ENCODE measurements around the gene PRKCB.
"Not testable (repeated sequence)": the region's sequence is repeated elsewhere in the genome, so short reads cannot be mapped to it uniquely, and the experiment has no call there.

Gene PRKCB

DNA sequence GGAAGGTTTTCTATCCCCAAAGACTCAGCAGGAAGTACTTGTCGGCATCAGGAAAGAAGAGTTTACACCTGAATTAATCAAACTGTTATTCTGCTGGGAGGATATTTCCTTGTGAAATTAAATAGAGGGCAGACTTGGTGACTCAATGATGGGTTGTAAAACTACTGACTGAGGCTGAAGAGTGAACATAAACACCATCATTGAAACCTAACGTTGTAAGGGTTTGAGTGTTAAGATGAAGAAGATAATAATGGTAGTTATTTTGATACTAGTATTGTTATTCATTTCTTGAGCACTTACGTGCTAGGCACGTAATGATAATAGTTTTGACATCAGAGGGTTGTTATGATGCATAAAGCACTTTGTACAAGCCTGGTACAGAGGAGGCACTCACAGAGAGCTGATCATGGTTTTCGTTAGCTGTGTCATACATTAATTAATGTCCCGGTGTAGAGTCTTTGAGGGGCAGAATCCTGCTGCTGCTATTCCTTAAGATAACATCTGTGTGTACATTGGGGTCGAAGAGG is 356.2 kb downstream of the PRKCB start:
- DNase-seq = no peak

GRCh38 chr16:24195221-24195620 is 359.4 kb downstream of the PRKCB start:
- DNase-seq = no peak

DNA sequence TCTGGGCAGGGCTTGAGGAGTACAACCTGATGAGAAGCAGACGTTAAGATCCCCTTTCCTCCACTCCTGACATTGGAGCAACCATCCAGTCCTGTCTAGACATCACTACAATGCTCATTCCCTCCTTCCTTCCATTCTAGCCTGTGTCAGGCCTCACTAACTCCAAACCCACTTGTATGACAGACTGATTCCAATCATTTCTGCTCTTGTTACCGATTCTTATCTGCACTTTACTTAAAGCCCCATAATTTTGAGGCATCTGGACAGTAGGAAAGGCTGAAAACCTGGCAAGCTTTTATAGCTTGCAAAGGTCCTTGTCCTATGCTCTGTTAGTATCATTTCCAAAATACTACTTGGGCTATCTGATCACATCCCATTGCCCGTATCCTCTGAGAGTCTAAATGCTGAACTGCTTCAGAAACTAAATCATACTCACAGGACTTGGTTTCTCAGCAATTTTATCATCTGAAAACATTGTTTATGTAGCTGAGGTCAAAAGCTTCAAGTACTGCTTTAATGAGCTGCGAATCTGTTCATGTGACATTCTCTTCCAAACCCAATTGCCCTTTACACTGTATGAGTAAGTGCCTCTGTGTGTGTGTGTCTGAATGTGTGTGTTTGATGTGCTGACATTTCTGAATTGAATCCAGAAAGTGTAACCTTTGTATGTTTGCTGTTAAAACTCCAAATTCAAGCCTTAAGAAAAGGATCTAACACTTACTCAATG is 363.2 kb downstream of the PRKCB start:
- no peak for DNase-seq

DNA sequence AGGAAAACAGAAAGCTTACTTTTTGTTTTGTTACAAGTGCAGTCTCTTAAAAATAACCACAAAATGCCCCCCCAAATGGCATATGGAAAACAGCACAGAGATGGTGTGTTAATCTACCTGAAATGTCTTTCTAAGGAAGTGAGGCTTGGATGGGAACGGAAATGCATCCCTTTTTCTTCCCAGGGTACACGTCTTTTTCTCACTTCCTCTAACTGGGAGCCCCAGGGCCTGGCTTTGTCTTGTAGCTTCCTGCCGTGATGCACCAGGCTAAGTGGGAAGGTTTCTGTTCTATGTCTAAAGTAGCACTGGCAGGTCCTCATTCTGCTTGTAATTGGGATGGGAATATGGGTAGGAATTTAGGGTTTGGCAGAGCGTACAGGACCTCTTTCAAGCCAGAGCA is 367.9 kb downstream of the PRKCB start:
- no peak for DNase-seq

- DNase-seq = no peak
Measured at GRCh38 chr16:24204150-24204665, 368.4 kb downstream of the PRKCB start.

- DNase-seq = no peak
Measured at GRCh38 chr16:24206926-24207325, 371.1 kb downstream of the PRKCB start.

GRCh38 chr16:24208710-24209109 is 372.9 kb downstream of the PRKCB start:
- no peak for DNase-seq

DNA sequence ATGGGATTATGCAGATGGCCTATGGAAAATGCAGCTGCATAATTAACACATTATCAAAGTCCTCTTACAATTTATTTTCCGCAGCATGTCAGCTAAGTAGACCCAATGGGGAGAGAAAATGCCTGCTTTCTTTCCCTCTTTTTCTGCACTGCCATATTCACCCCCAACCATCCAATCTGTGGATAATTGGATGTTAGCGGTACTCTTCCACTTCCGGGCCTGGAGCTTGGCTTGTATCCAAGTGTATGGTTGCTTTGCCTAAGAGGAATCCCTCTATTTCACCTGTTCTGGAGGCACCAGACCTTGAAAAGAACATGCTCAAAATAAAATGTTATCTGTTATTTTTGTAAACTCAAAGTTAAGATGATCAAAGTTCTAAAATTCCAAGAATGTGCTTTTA is 379.2 kb downstream of the PRKCB start:
- DNase-seq = no peak

DNA sequence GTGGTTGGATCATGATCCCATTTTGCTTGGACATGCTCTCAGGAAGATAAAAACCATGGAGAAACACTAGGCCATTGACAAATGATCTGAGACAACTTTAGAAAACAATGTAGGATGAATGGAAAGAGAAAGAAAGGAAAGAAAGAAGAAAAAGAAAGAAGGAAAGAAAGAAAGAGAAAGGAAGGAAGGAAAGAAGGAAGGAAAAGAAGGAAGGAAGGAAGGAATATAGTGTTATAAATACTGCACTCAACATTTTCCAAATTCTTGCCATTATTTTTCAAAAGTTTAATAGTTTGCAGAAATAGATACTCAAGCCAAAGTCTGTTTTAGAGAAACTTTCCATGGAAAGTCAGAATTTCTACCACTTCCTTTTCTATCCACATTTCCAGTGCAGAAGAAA is 381.2 kb downstream of the PRKCB start:
- DNase-seq = no peak

DNA sequence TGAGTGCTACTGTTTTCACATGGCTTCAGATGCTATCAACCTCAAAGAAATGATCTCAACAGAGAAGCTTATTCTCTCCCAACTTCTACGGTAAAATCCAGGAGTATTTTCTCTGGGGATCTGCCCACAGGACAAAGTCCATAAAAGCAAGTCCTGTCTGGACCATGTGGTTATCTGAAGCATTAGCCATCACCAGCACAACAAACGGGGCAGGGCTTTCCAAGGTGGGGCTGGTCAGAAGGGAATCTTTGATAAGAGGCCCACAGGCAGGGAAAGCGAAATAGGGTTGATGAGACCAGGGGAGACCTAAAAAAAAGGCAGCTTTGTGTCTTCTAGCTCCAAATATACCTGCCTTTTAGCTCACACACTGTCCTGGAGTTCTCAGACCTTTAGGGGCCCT is 381.7 kb downstream of the PRKCB start:
- DNase-seq = no peak

- DNase-seq = no peak
Measured at GRCh38 chr16:24218299-24218698, 382.5 kb downstream of the PRKCB start.

DNA sequence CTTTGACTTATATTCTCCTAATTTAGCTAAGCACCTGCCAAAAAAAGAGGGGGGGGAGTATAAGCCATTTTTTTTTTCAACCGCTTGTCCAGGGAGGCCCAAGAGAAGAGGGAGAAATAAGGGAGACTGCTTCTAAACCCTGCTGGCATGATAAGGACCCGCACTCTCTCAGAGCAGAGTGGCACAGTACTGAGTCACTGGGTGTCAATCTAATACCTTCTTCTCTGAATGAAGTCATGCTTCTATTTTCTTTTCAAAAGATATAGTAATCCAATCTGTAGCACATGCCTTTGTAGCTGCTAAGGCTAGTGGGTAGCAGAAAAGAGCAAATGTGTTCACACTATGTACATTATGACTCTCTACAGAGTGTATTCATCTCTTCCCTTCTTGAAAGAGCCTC is 385.4 kb downstream of the PRKCB start:
- DNase-seq = no peak

DNA sequence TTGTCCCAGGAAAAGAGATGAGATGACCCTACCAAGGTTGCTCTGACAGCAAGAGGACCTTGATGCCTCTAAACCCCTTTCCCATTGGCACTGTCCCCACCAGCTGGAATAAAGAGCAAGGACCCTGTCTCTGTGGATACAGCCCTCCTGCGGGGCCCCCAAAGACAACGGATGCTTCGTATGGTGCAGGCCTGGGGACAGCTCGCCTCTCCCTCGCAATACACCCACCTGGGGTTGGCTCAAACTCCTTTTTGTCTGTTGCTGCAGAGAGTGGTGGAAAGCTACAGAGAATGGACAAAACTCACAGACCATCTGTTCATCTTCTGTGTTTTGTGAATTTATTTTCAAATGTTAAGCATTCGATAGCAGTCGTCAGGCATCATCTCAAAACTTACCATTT is 392.7 kb downstream of the PRKCB start:
- no peak for DNase-seq

GRCh38 chr16:24232936-24233335 is 397.2 kb downstream of the PRKCB start:
- DNase-seq = no peak

DNA sequence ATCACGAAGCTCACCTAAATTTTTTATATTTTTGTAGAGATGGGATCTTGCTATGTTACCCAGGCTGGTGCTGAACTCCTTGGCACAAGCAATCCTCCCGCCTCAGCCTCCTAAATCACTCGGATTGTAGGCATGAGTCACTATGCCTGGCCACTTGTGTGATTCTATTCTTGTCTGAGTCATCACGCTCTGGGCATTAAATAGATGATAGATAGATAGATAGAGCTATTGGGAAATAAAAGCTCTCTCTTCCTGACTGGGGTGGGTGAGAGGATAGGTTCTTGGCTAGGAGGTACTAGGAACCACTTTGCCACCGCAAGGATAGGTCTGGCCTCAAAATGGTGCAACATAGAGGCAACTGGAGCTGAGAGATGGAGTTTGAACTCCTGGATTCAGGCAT is 399.0 kb downstream of the PRKCB start:
- DNase-seq = no peak

DNA sequence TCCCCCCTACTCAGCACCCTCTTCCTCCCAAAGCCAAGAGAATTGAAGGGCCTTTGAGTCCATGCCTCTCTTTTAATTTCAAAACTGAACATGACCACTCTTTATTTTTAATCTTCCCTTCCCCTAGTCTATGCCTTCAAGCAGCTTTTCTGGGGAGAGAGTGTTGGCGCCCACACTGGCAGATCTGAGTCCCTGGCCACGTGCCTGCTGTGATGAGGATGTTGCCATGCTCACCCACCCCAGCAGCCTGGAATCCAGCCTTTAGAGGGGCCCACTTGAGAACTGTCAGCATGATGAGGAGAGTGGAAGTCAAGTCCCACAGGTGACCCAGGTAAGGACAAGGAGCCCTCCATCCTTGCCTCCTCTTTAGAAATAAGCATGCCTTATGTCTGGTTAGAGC is 400.0 kb downstream of the PRKCB start:
- no peak for DNase-seq

DNA sequence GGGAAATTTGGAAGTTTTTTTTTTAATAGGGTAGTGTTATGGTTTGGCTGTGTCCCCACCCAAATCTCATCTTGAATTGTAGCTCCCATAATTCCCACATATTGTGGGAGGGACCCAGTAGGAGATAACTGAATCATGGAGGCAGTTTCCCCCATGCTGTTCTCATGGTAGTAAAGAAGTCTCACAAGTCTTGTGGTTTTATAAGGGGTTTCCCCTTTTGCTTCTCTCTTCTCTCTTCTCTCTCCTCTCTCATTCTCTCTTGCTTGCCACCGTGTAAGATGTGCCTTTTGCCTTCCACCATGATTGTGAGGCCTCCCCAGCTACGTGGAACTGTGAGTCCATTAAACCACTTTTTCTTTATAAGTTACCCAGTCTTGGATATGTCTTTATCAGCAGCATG is 403.1 kb downstream of the PRKCB start:
- DNase-seq = not testable (repeated sequence)

- DNase-seq = no peak
Measured at GRCh38 chr16:24246911-24247607, 411.3 kb downstream of the PRKCB start.

DNA sequence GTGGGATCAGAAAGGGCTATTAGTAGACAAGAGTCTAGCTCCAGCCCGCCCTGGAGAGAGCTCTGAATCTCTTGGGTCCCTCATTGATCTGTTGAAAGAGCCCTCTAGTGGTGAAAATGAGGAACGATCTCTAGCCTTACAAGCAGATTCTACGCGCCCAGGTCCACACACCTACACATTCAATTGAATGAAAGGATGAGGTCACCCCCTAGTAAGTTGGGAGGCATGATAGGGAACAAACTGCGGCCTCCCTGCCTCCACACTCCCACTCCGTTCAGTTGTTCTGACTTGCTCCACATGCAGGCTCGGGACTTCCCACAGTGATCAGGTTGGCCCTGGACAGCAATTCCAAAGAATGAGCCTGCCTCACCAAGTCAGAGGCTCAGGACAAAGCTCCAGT is 417.4 kb downstream of the PRKCB start:
- peak; percentile 5 for DNase-seq

- DNase-seq = peak; percentile 9
Measured at GRCh38 chr16:24255456-24256371, 419.9 kb downstream of the PRKCB start, which contains the start of gene CACNG3. TSS of gene CACNG3 (plus strand) at chr16:24256335. CDS start at chr16:24256755, 420 bp downstream.

DNA sequence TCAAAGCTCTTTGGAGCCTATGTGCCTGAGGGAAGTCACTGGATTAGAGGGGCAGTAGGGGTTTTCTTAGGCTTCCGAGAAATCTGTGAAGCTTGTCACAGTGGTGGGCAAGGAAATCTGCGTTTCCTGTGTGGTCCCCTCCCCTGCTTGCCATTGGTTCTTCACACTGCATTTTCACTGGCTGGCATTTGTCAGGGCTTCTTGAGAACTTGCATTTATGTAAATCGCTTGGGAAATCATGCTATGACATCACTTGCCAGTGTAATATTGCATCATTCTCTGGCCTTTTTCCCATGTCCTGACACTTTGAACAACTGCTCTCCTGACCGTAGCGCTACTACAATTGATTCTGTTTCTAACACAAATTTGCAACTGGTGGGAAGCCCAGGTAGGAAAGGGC is 422.2 kb downstream of the PRKCB start:
- DNase-seq = no peak

- no peak for DNase-seq
Measured at GRCh38 chr16:24258791-24259190, 423.0 kb downstream of the PRKCB start.

GRCh38 chr16:24262816-24263215 is 427.0 kb downstream of the PRKCB start:
- no peak for DNase-seq
